ENCODE results near the gene GNB1L. TPM values are rescaled to one million over a fixed set of nuclear protein-coding genes. Genes with fewer than 3 reads are reported as not detected.

The GNB1L gene
- total and polyA plus RNA-seq, 2 of the 13 experiments (the other 11 are each of a cell fraction or from before 2014, with no cell fraction given), result 2.5 to 7.4 TPM

DNA sequence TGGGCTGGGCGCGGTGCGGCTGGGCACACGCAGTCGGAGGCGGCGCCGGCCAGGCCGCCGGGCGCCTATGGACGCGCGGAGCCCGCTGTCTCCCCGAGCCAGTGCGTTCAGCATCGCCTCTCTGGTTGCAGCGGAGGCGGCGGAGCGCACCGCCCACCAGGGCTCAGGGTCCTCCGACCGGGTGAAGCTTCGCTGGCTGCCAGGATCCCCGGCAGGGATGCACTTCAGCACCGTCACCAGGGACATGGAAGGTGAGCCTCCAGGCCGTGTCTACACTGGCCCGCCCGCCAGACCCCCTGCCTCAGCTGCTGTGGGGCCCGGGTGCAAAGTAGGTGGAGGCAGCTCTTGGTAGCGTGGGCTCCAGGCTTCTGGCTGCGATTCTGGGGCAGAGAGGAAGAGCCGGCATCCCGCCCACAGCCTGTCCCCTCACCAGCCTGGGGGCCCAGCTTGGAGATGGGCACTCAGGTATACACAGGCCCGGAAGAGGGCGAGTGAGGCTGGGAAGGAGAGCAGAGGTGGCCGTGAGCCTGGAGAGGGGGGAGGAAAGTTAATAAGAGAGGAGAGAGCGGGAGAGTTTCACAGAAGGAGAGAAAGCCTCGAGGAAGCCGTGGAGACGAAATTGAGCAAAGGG is 95.1 kb downstream of the GNB1L start:
- 0 out of 2 replicates have a peak, but pooled peaks have one; percentile 70 for TF ChIP-seq EZH2 (conservative IDR thresholded peaks at IDR 0.05; ENCODE audit: low read depth, low read length)
- no peak for TF ChIP-seq TEAD2 (CRISPR knock-in tag; IDR thresholded peaks at IDR 0.05)
- TF ChIP-seq, protein P1, sequence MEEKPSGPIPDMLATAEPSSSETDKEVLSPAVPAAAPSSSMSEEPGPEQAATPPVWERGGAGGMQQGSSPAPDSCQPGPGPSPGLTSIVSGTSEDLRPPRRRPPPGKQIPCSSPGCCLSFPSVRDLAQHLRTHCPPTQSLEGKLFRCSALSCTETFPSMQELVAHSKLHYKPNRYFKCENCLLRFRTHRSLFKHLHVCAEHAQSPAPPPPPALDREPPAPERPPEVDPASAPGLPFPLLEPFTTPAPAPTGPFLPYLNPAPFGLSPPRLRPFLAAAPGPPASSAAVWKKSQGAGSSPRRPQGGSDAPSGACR (CRISPR knock-in tag; IDR thresholded peaks at IDR 0.05), result no peak
- TF ChIP-seq HDAC2 (CRISPR knock-in tag; IDR thresholded peaks at IDR 0.05), result no peak
- peak; percentile 10; the same call in 1 of the 2 replicates for TF ChIP-seq ZNF768 (CRISPR knock-in tag; IDR thresholded peaks at IDR 0.05)
- peak; percentile 74 for TF ChIP-seq ZNF800 (CRISPR knock-in tag; IDR thresholded peaks at IDR 0.05)
- no peak for TF ChIP-seq PITX1 (CRISPR knock-in tag; IDR thresholded peaks at IDR 0.05)
- TF ChIP-seq, protein P2, sequence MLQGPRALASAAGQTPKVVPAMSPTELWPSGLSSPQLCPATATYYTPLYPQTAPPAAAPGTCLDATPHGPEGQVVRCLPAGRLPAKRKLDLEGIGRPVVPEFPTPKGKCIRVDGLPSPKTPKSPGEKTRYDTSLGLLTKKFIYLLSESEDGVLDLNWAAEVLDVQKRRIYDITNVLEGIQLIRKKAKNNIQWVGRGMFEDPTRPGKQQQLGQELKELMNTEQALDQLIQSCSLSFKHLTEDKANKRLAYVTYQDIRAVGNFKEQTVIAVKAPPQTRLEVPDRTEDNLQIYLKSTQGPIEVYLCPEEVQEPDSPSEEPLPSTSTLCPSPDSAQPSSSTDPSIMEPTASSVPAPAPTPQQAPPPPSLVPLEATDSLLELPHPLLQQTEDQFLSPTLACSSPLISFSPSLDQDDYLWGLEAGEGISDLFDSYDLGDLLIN (CRISPR knock-in tag; IDR thresholded peaks at IDR 0.05; ENCODE audit: borderline replicate concordance), result no peak
- in situ Hi-C loops (cut with HindIII; ENCODE audit: extremely low pct_ligation_motif_present, low pct_unique_long_range_greater_than_20kb) (loop anchor here (10.0 kb wide), 1 partner anchor 155 kb away; no protein-coding TSS in a partner anchor), intact Hi-C loops (cut with micrococcal nuclease; ENCODE audit: unreplicated experiment) (no loop called here)
- CTCF ChIA-PET (ENCODE audit: low intra/inter-chr PET ratio, low total read pairs), result no interaction called here
- Histone ChIP-seq H3K4me2 (ENCODE audit: low read depth, low read length) (no peak overlapping the region), H3K4me1 (ENCODE audit: insufficient read depth, low read length) (peaks cover 34% of the 10 kb centered on the region), H3K4me3 (replicated peaks in 1 of 3; ENCODE audit: insufficient read depth in 1 of 3, low read depth in 2 of 3, low read length in 3 of 3) (no peak overlapping the region), H4K20me1 (ENCODE audit: insufficient read depth, low read length) (no peaks in the 10 kb centered on the region; the same call in 1 of the 2 replicates), H3K9me3 (ENCODE audit: low read length) (no peaks in the 10 kb centered on the region), H3K27me3 (ENCODE audit: control insufficient read depth in 1 of 2, insufficient read depth in 2 of 2, low read length in 2 of 2) (peaks cover 11 to 89% of the 10 kb centered on the region in 2 experiments), H3K36me3 (replicated peaks in 1 of 2; ENCODE audit: control insufficient read depth in 1 of 2, insufficient read depth in 2 of 2, low read length in 2 of 2) (no peaks in the 10 kb centered on the region), H3K9ac (ENCODE audit: insufficient read depth, low read depth, low read length) (no peak overlapping the region), H3K27ac (ENCODE audit: extremely low read length, insufficient read depth, low read length) (no peak overlapping the region), H2AFZ (ENCODE audit: low read length) (no peak overlapping the region), H3K79me2 (ENCODE audit: insufficient read depth, low read length) (no peaks in the 10 kb centered on the region)
- ATAC-seq (no peak), DNase-seq (ENCODE audit: low spot score) (no peak), FAIRE-seq (no peak)
- no TSS peak for BruUV-seq (replicated peaks)
- POLR2A ChIA-PET, result no interaction called here
- WGBS (ENCODE audit: low lambda C conversion rate), result 46% methylated on average over 12 of the region's 43 CpGs

All from HepG2 (cell line).